GM18858 (cell line): ENCODE data around the gene DNTTIP2.
"Not testable (repeated sequence)": the region's sequence is repeated elsewhere in the genome, so short reads cannot be mapped to it uniquely, and the experiment has no call there.

ENCODE experiments used
- ATAC-seq: cut with Tn5 transposase; IDR thresholded peaks from one replicate; pipeline ENCODE4 v1.9.1; 2021; ENCODE audit not compliant: unreplicated experiment

The DNTTIP2 gene

GRCh38 chr1:93842750-93843500 lies 36.1 kb downstream of the DNTTIP2 start:
- ATAC-seq, result no peak

DNA sequence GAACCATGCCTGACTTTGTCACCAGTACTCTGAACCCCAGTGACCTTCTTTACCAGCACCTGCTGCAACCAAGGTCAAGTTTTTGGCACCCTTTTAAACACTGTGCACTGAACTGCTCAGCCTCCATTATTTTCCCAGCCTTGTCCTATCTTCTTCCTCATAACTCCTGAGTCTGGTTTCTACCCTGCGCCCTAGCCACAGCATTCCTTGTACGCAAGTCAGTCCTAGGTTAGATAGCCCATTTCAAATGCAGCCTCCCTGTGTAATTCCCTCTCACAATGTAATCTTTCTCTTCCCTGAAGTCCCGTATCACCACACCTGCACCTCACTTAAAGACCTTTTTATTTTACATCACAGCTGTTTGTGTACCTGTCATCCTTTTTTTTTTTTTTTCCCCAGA lies 37.2 kb downstream of the DNTTIP2 start:
- ATAC-seq, result no peak

DNA sequence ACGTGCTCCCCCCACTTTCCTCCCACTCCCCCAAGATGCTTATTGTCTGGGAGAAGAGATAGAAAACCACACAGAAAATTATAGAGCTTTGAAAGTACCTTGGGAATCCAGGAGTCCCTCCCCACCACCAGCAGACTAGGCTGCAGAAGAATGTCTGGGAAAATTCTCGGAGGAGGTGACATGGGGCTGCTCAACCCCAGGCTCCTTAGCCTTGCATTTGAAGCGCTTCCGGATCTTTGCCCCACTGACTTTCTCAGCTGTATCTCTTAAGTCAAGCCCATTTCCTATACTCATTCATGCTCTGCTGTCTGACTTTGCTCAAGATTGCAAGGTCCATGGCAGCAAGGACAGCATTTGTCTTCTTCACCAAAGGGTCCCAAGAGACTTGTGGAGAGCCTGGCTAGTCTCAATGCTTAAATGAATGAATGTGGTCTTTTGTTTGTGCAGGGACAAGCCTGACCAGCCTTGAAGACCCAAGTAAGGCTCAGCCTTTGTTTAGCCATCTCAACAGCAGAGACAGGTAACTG lies 38.0 kb downstream of the DNTTIP2 start:
- no peak for ATAC-seq

DNA sequence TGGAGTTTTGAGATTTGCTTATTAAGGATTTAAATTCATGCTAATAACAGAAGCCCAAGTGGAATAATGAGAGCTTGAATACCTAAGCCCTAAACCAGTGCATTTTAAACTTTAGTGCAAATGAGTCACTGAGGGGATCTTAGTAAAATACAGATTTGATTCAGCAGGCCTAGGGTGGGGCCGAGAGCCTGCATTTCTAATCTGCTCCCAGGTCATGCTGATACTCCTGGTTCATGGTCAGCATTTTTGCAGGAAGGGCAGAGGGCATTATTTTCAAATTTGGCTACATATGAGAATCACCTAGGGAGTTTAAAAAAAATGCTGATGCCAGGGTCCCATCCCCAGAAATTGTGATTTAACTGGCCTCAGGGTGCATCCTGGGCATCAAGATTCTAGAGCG lies 39.3 kb downstream of the DNTTIP2 start:
- no peak for ATAC-seq

GRCh38 chr1:93839307-93839706 lies 39.7 kb downstream of the DNTTIP2 start:
- no peak for ATAC-seq

DNA sequence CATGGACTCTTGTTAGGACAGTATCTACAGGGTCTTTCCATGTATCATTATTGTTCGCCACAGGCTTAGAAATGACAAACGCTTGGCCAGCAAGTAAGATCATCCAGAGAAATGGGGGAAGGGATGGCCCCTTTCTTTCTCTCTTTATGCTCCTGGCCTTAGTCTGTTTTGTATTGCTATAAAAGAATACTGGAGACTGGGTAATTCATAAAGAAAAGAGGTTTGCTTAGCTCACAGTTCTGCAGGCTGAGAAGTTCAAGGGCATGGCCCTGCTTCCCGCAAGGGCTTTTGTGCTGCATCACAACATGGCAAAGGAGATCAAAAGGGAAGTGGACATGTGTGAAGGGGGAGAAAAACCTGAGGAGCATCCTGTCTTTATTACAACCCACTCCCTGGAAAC lies 41.0 kb downstream of the DNTTIP2 start:
- no peak for ATAC-seq

DNA sequence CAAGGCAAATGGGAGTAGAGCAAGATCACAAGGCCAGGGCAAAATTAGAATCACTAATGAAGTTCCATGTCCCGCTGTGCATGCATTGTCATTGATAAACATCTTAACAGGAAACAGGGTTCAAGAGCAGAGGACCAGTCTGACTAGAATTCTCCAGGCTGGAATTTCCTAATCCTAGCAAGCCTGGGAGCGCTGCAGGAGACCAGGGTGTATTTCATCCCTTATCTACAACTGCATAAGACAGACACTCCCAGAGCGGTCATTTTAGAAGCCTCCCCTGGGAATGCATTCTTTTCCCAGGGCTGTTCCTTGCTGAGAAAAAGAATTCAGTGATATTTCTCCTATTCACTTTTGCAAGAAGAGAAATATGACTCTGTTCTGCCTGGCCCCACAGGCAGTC lies 45.7 kb downstream of the DNTTIP2 start:
- not testable (repeated sequence) for ATAC-seq

DNA sequence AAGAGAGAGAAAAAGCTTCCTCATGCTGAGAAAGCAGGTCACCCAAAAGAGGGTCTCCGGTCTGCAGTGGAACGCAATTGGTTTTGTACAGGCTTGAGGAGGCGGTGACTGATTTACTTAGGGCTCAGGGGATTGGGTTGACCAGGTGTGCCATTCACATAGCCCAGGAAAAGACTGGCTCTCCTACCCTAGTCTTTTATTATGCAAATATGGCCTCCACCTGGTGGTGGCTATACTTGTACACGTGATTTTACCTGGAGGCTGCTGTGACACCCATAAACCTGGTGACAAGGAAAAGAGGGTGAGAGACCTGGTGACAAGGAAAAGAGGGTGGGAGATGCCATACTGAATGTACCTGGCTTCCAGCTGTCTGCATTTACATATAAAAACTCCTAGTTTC lies 49.9 kb downstream of the DNTTIP2 start:
- ATAC-seq, result no peak

GRCh38 chr1:93828367-93828755 lies 50.6 kb downstream of the DNTTIP2 start:
- ATAC-seq, result no peak

DNA sequence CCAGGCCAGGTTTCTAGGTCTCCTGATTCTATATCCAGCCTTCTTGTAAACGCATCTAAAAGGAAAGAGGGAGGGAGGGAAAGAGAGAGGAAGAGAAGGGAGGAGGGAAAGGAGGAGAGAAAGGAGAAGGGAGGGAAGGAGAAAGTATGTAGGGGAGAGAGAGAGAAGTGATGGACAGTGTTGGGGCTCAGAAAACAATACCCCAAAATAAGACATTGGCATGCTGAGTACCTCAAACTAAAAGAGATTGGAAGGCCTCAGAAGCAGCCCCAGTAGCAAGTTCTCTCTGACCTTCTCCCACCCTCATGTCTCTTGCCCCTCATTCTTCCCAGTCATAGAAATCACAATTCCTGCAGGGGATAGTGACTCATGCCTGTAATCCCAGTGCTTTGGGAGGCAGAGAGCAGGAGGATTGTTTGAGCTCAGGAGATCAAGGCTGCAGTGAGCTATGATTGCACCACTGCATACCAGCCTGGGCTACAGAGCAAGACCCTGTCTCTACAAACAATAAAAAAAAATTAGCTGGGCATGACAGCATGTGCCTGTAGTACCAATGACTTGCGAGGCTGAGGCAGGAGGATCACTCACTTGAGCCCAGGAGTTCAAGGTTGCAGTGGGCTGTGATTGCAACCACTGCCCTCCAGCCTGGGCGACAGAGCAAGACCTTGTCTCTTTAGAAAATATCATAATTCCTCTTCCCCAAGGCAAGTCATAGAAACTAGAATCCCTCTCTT lies 51.2 kb downstream of the DNTTIP2 start:
- no peak for ATAC-seq

- ATAC-seq, result no peak
Measured at GRCh38 chr1:93827128-93827527, 51.9 kb downstream of the DNTTIP2 start.

DNA sequence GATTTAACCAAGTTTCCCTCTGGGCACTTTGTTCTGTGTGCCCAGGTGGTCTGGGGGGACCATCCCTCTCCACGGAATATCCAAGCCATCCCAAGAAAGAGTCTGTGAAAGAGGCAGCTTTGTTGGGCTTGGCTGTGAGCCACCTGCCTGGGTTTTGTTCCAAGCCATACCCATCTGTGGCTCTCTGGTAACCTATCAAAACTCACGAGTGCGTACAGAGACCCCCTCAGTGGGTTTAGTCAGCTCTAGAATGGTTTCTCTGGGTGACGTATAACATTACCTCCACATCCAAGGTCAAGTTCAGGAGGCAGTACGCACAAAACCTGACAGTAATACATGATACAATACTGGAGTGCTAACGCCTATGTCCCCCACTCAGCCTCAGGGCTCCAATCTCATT lies 54.2 kb downstream of the DNTTIP2 start:
- ATAC-seq, result no peak

GRCh38 chr1:93822730-93823425 lies 56.1 kb downstream of the DNTTIP2 start:
- no peak for ATAC-seq

- ATAC-seq, result no peak
Measured at GRCh38 chr1:93821423-93822144, 57.4 kb downstream of the DNTTIP2 start.

GRCh38 chr1:93820554-93821422 lies 58.2 kb downstream of the DNTTIP2 start:
- ATAC-seq, result no peak

DNA sequence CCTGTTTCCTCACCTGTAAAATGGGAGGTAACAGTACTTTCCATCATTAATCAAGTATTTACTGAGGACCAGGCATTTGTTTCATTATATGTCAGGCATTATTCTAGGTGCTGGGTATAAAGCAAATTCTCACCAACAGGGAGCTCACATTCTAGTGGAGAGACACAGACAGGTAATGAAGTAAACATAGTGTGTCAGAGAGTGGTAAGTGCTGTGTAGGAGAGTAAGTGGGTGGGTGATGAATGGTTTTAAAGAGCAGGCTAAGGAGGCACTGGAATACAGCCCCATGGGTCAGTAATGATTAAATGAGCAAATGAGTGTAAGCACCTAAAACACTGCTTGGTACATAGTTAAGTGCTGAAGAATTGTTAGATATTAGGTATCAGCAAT lies 60.4 kb downstream of the DNTTIP2 start:
- ATAC-seq, result no peak

- no peak for ATAC-seq
Measured at GRCh38 chr1:93817819-93818569, 61.0 kb downstream of the DNTTIP2 start.

GRCh38 chr1:93816970-93817678 lies 61.9 kb downstream of the DNTTIP2 start:
- no peak for ATAC-seq
